ENCODE results near the gene CTSW.

CTSW gene

DNA sequence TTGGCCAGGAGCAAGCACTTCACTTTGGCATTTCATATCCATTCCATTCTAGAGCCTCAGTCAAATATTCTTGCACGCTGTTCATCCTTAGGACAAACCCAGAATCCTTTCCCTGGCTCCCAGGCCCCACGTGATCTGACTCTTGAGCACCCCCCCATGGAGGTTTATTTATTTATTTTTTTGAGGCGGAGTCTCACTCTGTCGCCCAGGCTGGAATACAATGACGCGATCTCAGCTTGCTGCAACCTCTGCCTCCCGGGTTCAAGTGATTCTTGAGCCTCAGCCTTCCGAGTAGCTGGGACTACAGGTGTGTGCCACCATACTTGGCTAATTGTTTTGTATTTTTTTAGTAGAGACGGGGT lies 52.9 kb downstream of the CTSW start:
- DNase-seq, result no peak
